DOHH2 (cell line): Measurements from ENCODE around the gene SLC44A1.

Source experiments
- H3F3A ChIP-seq: fragments of 200-600 bp; sonication (generic), shearing (Covaris generic); 2 replicates; pipeline ENCODE4 v1.6.0; 2016; ENCODE audit warnings: antibody characterized with exemption, mild to moderate bottlenecking; ENCODE audit not compliant: control insufficient read depth, insufficient read depth
- H3K27ac ChIP-seq: fragments of 200-600 bp; sonication (generic); 2 replicates; pipeline ENCODE4 v1.5.1; 2014; ENCODE audit warnings: low read depth, mild to moderate bottlenecking, low read length, moderate library complexity
- H3K27me3 ChIP-seq: fragments of 200-600 bp; sonication (generic); 2 replicates; pipeline ENCODE4 v1.6.1; 2014; ENCODE audit warnings: mild to moderate bottlenecking, low read length, mixed read lengths; ENCODE audit not compliant: control insufficient read depth
- H3K36me3 ChIP-seq: fragments of 200-600 bp; sonication (generic); 2 replicates; pipeline ENCODE4 v1.6.1; 2014; ENCODE audit warnings: mild to moderate bottlenecking, low read length, moderate library complexity, mixed read lengths; ENCODE audit not compliant: control insufficient read depth
- H3K4me1 ChIP-seq: fragments of 200-600 bp; sonication (generic); 2 replicates; pipeline ENCODE4 v1.6.1; 2014; ENCODE audit warnings: mild to moderate bottlenecking, low read length, mixed read lengths; ENCODE audit not compliant: control insufficient read depth
- H3K4me2 ChIP-seq: fragments of 200-600 bp; sonication (generic); 2 replicates; pipeline ENCODE4 v1.6.0; 2014; ENCODE audit warnings: mild to moderate bottlenecking, low read length, moderate library complexity
- H3K4me3 ChIP-seq: fragments of 200-600 bp; sonication (generic); 2 replicates; pipeline ENCODE4 v1.5.1; 2014; ENCODE audit warnings: mild to moderate bottlenecking, low read length, mixed read lengths
- H3K79me2 ChIP-seq: fragments of 200-600 bp; sonication (generic); 2 replicates; pipeline ENCODE4 v1.6.1; 2014; ENCODE audit warnings: mild to moderate bottlenecking, low read length, mixed read lengths; ENCODE audit not compliant: control insufficient read depth
- H3K9me2 ChIP-seq: fragments of 200-600 bp; sonication (generic); replicated peaks from 2 replicates; pipeline ENCODE4 v1.6.1; 2014; ENCODE audit warnings: mild to moderate bottlenecking, low read length, mixed read lengths; ENCODE audit not compliant: control insufficient read depth
- H3K9me3 ChIP-seq: fragments of 200-600 bp; sonication (generic); 2 replicates; pipeline ENCODE4 v1.6.1; 2014; ENCODE audit warnings: antibody characterized with exemption, low read length, mixed read lengths; ENCODE audit not compliant: control insufficient read depth, insufficient read depth
- H4K20me1 ChIP-seq: fragments of 200-600 bp; sonication (generic); 2 replicates; pipeline ENCODE4 v1.6.0; 2014; ENCODE audit warnings: low read depth, mild to moderate bottlenecking, antibody characterized with exemption, low read length, moderate library complexity; ENCODE audit not compliant: control insufficient read depth, insufficient read depth
- EZH2phosphoT487 ChIP-seq: fragments of 200-600 bp; sonication (generic); IDR thresholded peaks from 2 replicates; pipeline ENCODE4 v1.6.1; 2017; ENCODE audit warnings: borderline replicate concordance, mild to moderate bottlenecking, antibody characterized with exemption, low read length, moderate library complexity, mixed read lengths
- TF ChIP-seq, protein P1 (sequence below): fragments of 200-600 bp; sonication (generic); IDR thresholded peaks from one replicate; pipeline ENCODE4 v1.5.1; 2014; ENCODE audit warnings: antibody characterized with exemption, mild to moderate bottlenecking, low read depth, low read length; ENCODE audit not compliant: poor library complexity, severe bottlenecking

Gene SLC44A1

GRCh38 chr9:105425816-105426433 is 181.5 kb downstream of the SLC44A1 start:
- H3K36me3 ChIP-seq, result no peaks in the 10 kb centered on the region
- H4K20me1 ChIP-seq, result no peaks in the 10 kb centered on the region
- H3K27ac ChIP-seq, result no peak overlapping the region
- no peak for TF ChIP-seq EZH2phosphoT487
- TF ChIP-seq, protein P1, sequence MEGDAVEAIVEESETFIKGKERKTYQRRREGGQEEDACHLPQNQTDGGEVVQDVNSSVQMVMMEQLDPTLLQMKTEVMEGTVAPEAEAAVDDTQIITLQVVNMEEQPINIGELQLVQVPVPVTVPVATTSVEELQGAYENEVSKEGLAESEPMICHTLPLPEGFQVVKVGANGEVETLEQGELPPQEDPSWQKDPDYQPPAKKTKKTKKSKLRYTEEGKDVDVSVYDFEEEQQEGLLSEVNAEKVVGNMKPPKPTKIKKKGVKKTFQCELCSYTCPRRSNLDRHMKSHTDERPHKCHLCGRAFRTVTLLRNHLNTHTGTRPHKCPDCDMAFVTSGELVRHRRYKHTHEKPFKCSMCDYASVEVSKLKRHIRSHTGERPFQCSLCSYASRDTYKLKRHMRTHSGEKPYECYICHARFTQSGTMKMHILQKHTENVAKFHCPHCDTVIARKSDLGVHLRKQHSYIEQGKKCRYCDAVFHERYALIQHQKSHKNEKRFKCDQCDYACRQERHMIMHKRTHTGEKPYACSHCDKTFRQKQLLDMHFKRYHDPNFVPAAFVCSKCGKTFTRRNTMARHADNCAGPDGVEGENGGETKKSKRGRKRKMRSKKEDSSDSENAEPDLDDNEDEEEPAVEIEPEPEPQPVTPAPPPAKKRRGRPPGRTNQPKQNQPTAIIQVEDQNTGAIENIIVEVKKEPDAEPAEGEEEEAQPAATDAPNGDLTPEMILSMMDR, result peak; percentile 60
- no peaks in the 10 kb centered on the region for H3K4me1 ChIP-seq
- H3K4me3 ChIP-seq, result no peak overlapping the region
- no peaks in the 10 kb centered on the region for H3F3A ChIP-seq
- H3K79me2 ChIP-seq, result no peaks in the 10 kb centered on the region
- no peak overlapping the region for H3K4me2 ChIP-seq
- no peaks in the 10 kb centered on the region for H3K27me3 ChIP-seq
- H3K9me3 ChIP-seq, result no peaks in the 10 kb centered on the region
- H3K9me2 ChIP-seq, result no peaks in the 10 kb centered on the region

DNA sequence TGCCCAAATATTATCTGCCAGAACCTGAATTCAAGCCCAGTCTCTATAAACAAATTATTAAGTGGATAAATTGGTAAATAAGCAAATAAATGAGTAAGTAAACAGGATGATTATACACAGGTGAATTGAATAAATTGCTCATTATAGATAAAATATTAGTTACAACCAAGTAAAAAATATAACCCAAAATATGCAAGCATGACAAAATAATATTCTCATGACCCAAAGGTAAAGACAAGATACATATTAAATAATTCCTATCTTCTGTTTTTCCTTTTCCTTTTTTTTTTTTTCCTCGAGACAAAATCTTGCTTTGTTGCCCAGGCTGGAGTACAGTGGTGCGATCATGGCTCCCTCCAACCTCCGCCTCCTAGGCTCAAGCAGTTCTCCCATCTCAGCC is 182.2 kb downstream of the SLC44A1 start:
- no peak overlapping the region for H3K4me2 ChIP-seq
- H4K20me1 ChIP-seq, result no peaks in the 10 kb centered on the region
- no peak for TF ChIP-seq EZH2phosphoT487
- TF ChIP-seq, protein P1, result no peak
- no peak overlapping the region for H3K4me3 ChIP-seq
- H3K36me3 ChIP-seq, result no peaks in the 10 kb centered on the region
- H3K79me2 ChIP-seq, result no peaks in the 10 kb centered on the region
- no peaks in the 10 kb centered on the region for H3K4me1 ChIP-seq
- H3K9me2 ChIP-seq, result no peaks in the 10 kb centered on the region
- no peaks in the 10 kb centered on the region for H3F3A ChIP-seq
- H3K9me3 ChIP-seq, result no peaks in the 10 kb centered on the region
- H3K27me3 ChIP-seq, result no peaks in the 10 kb centered on the region
- H3K27ac ChIP-seq, result no peak overlapping the region

DNA sequence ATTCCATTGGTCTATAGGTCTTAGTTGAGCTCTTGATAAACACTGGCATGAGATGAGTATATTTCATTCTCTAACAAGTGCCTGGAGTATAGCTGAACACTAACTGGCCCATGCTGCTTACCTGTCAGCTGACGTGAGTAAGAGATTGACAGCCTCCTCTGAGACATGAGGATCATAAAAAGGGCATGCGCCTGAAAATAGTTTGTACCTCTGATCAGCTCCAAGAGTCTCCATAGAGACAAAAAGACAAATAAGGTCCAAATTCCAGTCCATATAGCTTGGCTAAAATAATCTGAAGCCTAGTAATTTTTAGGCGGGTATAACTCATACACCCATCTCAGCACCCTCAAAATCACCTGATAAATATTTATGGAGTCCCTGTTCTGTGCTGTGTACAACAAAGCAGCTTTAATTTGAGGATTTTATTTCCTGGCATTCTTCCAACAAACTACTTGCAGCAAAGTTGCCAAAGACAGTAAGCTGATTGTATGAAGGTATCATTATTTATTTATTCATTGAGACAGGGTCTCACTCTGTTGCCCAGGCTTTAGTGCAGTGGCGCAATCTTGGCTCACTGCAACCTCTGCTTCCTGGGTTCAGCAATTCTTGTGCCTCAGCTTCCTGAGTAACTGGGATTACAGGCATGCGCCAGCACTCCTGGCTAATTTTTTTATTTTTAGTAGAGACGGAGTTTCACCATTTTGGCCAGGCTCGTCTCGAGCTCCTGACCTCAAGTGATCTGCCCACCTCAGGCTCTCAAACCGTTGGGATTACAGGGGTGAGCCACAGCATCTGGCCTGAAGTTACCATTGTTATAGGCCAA is 187.2 kb downstream of the SLC44A1 start:
- H3K4me2 ChIP-seq, result no peak overlapping the region
- no peaks in the 10 kb centered on the region for H3K79me2 ChIP-seq
- H3K27me3 ChIP-seq, result no peaks in the 10 kb centered on the region
- H3K9me2 ChIP-seq, result no peaks in the 10 kb centered on the region
- H3K27ac ChIP-seq, result no peak overlapping the region
- TF ChIP-seq EZH2phosphoT487, result no peak
- TF ChIP-seq, protein P1, result no peak
- no peak overlapping the region for H3K4me3 ChIP-seq
- H3K9me3 ChIP-seq, result no peaks in the 10 kb centered on the region
- no peaks in the 10 kb centered on the region for H4K20me1 ChIP-seq
- no peaks in the 10 kb centered on the region for H3K4me1 ChIP-seq
- H3F3A ChIP-seq, result no peaks in the 10 kb centered on the region
- H3K36me3 ChIP-seq, result no peaks in the 10 kb centered on the region
